COLO668 (cell line): ENCODE measurements around the gene PABPN1.
"Not testable (repeated sequence)": the region's sequence is repeated elsewhere in the genome, so short reads cannot be mapped to it uniquely, and the experiment has no call there.

Source experiments
- DNase-seq: peaks from one replicate; lab custom pipeline; 2025; ENCODE audit not compliant: unreplicated experiment; lab: John Stamatoyannopoulos, UW

PABPN1 gene

GRCh38 chr14:23320584-23321571 lies at the start of gene PABPN1:
Gene PABPN1, plus strand, starts transcription at chr14:23321457. Its CDS starts 13 bp downstream, at chr14:23321470.
- peak; percentile 99 for DNase-seq

GRCh38 chr14:23275412-23275811 lies 45.8 kb upstream of the PABPN1 start:
- DNase-seq: no peak

GRCh38 chr14:23277189-23277588 lies 44.1 kb upstream of the PABPN1 start:
- no peak for DNase-seq

GRCh38 chr14:23277928-23278327 lies 43.3 kb upstream of the PABPN1 start:
- DNase-seq: not testable (repeated sequence)

GRCh38 chr14:23281247-23281646 lies 40.0 kb upstream of the PABPN1 start:
- no peak for DNase-seq

GRCh38 chr14:23284654-23285529 lies 36.4 kb upstream of the PABPN1 start:
- DNase-seq: no peak

- DNase-seq: no peak
Observed at GRCh38 chr14:23285530-23286019, 35.7 kb upstream of the PABPN1 start.

- DNase-seq: peak; percentile 98
Observed at GRCh38 chr14:23286020-23286901, 35.0 kb upstream of the PABPN1 start, which contains the start of gene HOMEZ. Gene HOMEZ, minus strand, starts transcription at chr14:23286132. Its CDS starts 180 bp downstream, at chr14:23285952.

- no peak for DNase-seq
Observed at GRCh38 chr14:23286902-23287479, 34.3 kb upstream of the PABPN1 start.

- DNase-seq: peak; percentile 66
Observed at GRCh38 chr14:23294734-23295561, 26.3 kb upstream of the PABPN1 start.

- DNase-seq: no peak
Observed at GRCh38 chr14:23296012-23296777, 25.1 kb upstream of the PABPN1 start.

- no peak for DNase-seq
Observed at GRCh38 chr14:23297096-23297495, 24.2 kb upstream of the PABPN1 start.

- DNase-seq: no peak
Observed at GRCh38 chr14:23297611-23298277, 23.5 kb upstream of the PABPN1 start.

GRCh38 chr14:23299211-23299957 lies 21.9 kb upstream of the PABPN1 start:
- DNase-seq: no peak

GRCh38 chr14:23299986-23300686 lies 21.1 kb upstream of the PABPN1 start:
- DNase-seq: no peak

GRCh38 chr14:23300687-23301223 lies 20.5 kb upstream of the PABPN1 start:
- peak; percentile 42 for DNase-seq
